Measurements from ENCODE around the gene LHX3. TPM values are rescaled to one million over a fixed set of nuclear protein-coding genes. Genes with fewer than 3 reads are reported as not detected.

LHX3 gene
- total RNA-seq, 1 donor from 2014 or later: not detected

Other genes starting within 250 kb of the LHX3 start
- gene UBAC1, start 243.8 kb downstream of the LHX3 start, total RNA-seq: 18.7 TPM
- gene NACC2, start 109.8 kb downstream of the LHX3 start, total RNA-seq: 18.4 TPM
- gene TMEM250, start 86.3 kb downstream of the LHX3 start, total RNA-seq: 18.2 TPM
- gene QSOX2, start 40.7 kb upstream of the LHX3 start, total RNA-seq: 4.7 TPM
- gene CCDC187, start 99.0 kb upstream of the LHX3 start, total RNA-seq: 0.03 TPM
- gene GPSM1, start 122.4 kb upstream of the LHX3 start, total RNA-seq: 4.8 TPM
- gene DNLZ, start 158.6 kb upstream of the LHX3 start, total RNA-seq: 13.8 TPM
- 2.1 TPM for gene CARD9, start 168.5 kb upstream of the LHX3 start, total RNA-seq
- gene SNAPC4, start 195.0 kb upstream of the LHX3 start, total RNA-seq: 7.2 TPM
- gene ENTR1, start 205.5 kb upstream of the LHX3 start, total RNA-seq: 39.5 TPM
- gene PMPCA, start 205.5 kb upstream of the LHX3 start, total RNA-seq: 59.3 TPM
- 8.8 TPM for gene INPP5E, start 234.7 kb upstream of the LHX3 start, total RNA-seq